HL-60/S4 treated with phorbol 12-myristate 13-acetate at 8.2 ng/mL for 4 days and 3 days (cell line): ENCODE results near the gene PDZD7.

Source experiments
- in situ Hi-C: fragments of 300-500 bp; cut with MboI; formaldehyde crosslinking; loops from 2 replicates; pipeline ENCODE4 v1.15.0; 2022; ENCODE audit warnings: low sequenced_read_pairs

The PDZD7 gene

DNA sequence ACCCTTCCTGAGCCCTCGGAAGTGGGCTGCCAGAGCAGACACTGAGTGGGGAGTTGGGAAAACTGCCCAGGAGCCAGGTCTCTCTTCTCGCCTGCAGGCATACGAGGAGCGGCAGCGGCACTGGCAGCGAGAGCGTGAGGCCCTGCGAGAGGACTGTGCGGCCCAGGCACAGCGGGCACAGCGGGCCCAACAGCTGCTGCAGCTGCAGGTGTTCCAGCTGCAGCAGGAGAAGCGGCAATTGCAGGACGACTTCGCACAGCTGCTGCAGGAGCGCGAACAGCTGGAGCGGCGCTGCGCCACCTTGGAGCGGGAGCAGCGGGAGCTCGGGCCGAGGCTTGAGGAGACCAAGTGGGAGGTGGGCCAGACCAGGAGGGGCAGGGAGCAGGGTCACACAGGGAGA lies 25.6 kb downstream of the PDZD7 start:
- in situ Hi-C loops = no loop called here

DNA sequence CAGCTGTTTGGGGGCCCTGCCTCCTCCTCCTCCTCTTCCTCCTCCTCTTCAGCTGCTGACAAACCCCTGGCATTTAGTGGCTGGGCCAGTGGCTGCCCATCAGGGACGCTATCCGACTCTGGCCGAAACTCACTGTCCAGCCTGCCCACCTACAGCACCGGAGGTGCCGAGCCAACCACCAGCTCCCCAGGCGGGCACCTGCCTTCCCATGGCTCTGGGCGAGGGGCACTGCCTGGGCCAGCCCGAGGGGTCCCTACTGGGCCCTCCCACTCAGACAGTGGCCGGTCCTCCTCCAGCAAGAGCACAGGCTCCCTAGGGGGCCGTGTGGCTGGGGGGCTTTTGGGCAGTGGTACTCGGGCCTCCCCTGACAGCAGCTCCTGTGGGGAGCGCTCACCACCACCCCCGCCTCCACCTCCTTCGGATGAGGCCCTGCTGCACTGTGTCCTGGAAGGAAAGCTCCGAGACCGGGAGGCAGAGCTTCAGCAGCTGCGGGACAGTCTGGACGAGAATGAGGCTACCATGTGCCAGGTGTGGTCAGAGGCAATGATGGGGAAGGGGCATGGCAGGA lies 27.2 kb downstream of the PDZD7 start:
- in situ Hi-C loops = no loop called here

DNA sequence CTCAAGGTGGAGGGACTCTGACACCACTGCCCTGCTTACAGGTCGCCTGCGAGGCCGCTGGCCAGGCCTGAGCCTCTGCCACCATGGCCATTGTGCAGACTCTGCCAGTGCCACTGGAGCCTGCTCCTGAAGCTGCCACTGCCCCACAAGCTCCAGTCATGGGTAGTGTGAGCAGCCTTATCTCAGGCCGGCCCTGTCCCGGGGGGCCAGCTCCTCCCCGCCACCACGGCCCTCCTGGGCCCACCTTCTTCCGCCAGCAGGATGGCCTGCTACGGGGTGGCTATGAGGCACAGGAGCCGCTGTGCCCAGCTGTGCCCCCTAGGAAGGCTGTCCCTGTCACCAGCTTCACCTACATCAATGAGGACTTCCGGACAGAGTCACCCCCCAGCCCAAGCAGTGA lies 28.5 kb downstream of the PDZD7 start:
- in situ Hi-C loops = no loop called here

DNA sequence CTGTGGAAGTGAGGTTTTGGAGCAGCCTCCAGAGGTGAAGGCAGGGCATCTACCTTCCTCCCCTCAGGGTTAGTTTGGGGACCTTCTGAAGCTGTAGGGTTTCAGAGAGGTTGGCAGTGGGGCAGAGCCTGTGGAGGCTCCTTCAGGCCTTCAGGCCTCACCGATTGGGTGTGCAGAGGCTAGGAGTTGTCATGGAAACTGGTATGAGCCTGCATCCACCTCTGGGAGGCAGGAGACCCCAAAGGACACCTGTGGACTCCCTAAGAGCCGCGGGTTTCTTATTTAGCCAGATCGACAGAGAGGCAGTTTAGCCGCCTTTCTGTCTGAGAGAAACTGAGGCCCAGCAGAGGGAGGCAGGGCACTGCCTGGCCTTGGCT lies 29.3 kb downstream of the PDZD7 start:
- in situ Hi-C loops = no loop called here

DNA sequence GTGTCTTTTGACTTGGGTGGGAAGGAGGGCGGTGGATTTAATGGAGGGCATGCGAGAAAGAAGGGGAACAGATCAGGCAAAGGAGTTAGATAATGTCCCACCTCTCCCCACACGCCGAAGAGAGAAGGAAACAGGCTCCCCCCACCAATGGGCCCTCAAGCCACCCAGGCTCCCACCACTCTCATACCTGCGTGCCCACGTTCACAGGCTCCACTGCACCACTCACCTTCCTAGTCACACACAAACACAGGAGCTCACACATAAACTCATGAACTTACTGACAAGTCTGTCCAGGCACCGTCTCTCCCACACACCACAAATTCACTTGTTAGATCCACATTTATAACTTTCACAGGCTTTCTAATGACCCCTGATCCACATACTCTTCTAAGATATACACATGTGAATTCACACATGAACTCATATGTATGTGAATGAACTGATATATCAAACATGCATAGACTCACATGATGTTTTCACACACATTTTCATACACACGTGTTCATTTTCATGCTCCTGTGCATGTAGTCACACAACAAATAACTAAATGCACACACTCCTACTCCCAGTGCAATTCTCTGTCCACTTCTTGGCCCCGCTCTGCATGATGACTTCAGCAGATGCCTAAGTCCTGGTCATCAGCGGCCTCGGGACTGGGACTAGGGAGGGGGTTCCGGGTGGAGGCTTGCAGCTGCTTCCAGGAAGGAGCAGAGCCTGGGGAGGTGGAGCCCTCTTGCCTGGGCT lies 29.8 kb downstream of the PDZD7 start:
- in situ Hi-C loops = no loop called here

DNA sequence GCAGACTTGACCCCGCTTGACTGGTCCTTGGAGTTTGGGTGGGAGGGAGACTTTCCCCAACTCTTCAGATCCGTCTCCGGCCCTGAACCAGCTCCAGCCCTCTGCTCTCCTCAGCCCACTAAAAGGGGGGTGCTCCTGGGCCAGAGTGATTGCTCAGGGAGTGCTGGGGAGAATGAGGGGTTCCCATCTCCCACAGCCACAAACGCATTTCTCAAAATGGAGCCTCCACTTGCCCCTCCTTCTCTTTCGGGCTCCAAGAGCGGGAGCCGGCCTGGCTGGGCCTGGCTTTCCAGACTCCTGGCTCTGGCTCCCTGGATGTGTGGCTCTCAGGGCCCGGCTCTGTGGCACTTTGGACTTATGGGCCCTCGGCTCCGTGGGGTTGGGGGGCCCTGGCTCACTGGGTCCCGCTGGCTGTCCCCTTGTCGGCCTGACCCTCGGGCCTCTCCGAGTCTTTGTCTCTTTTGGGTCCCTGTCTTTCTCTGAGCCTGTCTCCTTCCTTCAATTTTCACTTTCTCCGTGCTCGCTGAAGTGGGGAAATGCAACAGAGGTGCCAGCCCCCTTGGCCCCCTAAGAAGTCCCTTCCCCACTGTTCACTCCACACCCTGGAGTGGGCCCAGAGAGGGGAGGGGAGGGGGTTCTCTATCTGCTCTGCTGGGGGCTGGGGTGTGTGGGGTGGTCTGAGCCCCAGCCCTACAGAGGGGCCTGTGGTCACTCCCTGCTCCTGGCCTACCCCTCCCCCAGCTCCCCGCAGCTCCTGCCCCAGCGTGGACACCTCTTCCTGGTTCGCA lies 30.6 kb downstream of the PDZD7 start:
- in situ Hi-C loops = no loop called here

DNA sequence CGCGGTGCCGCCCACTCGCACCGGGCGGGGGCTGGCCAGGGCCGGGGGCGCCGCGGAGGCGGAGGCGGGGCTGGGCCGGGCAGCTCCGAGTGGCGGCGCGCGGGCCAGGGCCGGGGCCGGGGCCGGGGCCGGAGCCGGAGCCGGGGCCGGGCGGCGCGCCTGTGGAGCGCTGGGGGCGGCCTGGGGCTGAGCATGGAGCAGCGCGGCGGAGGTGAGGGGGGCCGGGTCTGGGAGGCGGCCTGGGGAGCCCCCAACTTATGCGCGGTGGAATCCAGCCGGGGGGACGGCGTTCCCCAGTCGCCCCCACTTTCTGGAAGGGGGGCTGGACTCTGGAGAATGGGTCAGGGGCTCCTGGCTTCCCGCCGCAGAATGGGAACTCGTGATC lies 31.2 kb downstream of the PDZD7 start, which contains the start of gene LZTS2:
Gene LZTS2, plus strand, starts transcription at position 67 of the 385 bp plus-strand sequence. CDS start 2,731 bp downstream, outside the sequence.
- in situ Hi-C loops = no loop called here

DNA sequence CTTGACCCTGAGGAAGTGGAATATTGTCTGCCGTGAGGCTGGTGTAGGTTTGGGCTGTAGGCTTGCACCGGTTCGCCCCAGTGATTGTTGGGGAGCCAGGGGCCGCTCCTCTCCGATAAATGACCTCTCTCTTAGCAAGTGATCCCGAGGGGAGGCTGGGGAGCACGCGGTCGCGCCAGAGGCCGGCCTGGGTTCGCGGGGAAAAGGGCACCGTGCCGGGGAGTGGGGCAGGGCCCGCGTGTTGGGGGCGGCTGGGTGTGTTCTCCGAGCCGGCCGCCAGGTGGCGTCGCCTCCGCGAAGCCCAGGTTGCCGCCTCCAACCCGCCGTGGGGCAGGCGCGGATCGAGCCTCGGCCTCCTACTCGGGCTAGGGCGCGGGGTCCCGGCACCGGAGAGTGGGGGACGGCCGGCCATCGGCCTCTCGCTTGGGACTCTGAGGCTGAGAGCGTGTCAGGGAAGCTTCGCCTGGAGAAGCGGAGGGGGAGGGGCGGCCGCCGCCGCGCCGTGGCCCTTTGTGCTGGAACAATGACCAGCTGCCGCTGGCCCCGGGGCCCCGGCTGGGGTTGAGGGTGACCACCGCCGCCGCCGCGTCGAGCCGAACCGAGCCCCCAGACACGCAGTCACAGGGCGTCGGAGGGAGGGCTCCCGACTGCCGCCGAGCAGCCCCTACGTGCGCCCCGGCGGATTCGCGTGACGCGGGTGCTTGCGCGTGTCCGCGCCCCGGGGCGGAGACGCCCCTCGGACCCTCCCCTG lies 31.8 kb downstream of the PDZD7 start:
- in situ Hi-C loops = no loop called here

DNA sequence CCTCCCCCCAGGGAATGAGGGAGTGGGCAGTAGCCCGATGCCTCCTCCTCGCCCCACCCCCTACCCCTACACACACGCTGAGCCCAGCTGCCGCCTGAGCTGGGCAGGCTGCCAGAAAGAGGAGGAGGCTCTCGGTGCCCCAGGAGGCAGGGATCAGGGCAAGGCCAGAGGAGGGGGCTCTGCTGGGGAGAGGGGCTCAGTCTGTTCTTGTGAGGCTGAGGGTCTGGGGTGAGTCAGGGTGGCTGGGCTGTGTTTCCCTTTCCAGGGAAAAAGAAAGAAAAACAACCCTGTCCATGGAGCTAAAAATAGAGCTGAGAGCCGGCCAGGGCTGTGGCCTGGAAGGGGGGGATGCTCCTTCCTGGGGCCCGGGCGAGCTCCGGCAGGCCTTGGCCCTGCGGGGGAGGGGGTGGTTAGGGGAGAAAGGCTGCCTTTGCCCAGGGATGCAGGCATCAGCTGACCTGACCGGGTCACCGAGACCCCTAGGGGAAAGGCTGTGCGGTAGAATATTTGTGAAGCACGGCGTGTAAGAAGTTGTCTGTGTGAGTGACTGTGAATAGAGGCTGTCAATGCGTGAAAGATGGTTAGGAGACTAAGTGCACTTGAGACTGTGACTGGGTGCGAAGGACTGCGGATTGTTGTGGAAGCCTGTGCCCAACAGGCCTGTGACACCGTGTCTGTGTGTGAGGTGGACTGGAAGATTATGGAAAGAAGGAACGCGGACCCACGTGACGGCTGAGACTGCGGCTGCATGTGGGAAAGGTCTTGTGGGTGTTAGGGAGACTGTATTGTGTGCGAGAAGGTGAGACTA lies 32.5 kb downstream of the PDZD7 start:
- in situ Hi-C loops = no loop called here

DNA sequence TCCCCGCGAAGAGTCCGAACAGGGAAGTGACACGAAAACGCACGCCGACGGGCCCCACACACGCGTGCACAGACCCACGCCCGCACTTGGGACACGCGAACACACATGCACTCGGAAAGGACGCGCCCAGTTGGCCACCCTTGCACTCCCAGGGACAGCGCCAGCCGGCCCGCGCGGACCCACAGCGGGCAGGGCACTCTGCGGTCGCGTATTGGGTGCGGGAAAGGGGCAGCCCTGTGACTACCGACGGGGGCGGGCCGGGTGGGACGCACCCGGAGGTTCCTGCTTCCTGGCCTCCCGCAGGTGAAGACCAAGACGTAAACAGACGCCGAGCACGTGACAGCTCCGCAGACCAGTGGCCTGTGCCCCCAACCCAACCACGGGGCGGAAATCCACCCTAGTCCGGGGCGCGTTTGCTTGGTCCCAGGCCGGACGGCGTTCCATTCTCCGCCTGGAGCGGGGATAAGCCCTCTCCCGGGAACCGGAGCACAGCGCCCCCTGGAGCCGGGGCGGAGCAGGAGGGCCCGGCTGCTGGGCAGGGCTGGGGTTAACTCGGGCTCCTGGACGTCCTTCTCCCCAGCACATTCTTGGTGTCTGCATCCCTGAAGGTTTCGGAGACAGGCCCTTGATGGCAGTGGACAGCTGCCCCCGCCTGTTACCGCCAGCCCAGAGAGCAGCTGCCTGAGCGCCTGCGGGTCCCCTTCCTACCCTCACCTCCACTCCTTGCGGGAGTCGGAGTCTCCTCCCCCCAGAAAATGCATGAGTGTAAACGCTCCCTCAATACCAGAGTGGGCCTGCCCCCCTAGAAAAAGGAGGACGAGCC lies 33.4 kb downstream of the PDZD7 start:
- in situ Hi-C loops = no loop called here

DNA sequence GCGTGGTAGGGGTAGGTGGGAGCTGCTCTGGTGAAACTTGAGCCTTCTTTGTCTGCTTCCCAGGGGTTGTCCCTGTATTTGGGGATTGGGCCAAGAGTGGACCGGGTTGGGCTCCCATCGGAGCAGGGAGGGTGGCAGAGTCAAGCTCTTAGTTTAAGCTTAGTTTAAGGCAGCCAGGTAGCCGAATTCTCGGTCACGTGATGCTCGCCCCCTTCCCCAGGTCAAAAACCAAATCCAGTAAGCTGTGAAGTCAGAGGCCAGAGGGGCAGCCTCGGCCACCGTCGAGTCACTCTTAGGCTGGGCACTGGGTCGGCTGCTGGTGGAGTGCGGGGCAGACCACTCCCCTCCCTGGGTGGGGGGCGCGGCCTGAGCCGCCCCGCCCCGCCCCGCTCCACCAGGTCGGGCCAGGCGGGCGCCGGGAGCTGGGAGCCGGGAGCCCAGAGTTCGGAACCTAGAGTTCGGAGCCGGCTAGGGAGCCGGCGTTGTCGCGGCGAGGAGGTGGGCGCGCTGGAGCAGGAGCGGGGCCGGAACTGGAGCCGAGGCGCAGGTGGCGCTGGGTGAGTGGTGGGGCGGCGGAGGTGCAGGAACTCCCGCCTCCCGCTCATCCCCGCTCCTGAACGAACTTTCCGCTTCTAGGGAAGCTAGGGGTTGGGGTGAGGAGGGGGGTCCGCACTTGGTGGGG lies 34.1 kb downstream of the PDZD7 start:
- in situ Hi-C loops = no loop called here

DNA sequence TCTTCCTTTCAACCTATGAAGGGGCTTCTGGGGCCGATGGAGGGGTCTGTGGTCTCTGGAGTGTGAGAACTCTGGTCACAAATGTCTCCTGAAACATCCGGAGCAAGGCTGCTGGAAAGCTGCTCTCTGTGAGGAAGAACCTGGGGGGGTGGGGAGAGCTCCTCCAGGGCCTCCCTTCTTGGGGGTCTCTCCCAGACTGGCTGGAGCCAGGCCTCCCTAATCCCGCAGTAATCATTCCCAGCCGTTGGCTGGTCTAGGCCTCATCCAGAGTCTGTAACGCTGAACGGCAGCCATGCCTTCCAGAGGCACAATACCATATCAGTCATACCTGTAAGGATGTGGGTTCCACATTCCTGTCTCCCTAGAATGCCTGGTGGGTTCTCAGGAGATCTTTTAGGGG lies 35.7 kb downstream of the PDZD7 start:
- in situ Hi-C loops = no loop called here

DNA sequence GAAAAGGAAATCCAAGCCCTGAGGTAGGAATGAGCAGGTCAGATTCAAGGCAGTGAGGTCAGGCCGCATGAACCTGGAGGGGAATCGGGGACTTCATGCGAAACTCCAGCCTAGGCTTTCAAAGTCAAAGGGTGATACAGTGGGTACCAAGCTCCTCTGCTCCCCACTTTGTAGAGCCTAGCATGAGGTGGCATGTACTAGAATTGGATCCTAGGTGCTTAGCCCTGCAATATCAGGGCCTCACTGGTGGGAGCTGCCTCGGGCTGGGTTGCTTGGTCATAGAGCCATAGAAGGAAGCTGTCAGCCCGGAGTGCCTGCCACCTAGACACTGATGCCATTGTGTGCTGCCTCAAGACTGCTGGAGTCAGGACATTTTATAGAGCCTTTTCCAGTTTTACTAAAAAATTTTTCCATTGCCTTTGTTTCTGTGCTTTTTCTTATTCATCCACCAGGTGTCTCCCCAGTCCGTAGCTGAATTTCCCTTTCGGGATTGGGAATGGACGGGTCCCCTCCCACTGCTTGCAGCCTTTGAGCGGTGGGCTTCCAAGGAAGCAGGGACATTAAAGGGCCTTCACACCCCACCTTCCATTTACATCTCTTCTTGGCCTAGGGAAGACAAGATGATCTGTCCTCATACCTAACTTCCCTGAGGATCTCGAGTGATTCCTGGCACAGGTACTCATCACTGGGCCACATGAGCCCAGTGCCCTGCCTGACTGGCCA lies 36.8 kb downstream of the PDZD7 start:
- in situ Hi-C loops = no loop called here

DNA sequence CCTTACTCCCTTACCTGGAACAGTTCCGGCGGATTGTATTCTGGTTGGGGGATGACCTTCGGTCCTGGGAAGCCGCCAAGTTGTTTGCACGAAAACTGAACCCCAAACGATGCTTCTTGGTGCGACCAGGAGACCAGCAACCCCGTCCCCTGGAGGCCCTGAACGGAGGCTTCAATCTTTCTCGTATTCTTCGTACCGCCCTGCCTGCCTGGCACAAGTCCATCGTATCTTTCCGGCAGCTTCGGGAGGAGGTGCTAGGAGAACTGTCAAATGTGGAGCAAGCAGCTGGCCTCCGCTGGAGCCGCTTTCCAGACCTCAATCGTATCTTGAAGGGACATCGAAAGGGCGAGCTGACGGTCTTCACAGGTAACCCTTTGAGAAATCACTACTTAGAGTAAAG lies 41.8 kb downstream of the PDZD7 start:
- in situ Hi-C loops = no loop called here

DNA sequence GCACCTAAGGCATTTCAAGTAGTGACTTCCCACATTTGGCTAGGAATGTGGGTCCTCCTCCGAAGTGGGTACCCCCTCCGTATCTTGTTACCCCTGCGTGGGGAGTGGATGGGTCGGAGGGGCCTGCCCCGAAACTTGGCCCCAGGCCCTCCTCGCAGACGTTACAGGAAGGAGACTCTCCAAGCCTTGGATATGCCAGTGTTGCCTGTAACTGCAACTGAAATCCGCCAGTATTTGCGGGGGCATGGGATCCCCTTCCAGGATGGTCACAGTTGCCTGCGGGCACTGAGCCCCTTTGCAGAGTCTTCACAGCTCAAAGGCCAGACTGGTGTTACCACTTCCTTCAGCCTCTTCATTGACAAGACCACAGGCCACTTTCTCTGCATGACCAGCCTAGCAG lies 42.8 kb downstream of the PDZD7 start:
- in situ Hi-C loops = no loop called here

DNA sequence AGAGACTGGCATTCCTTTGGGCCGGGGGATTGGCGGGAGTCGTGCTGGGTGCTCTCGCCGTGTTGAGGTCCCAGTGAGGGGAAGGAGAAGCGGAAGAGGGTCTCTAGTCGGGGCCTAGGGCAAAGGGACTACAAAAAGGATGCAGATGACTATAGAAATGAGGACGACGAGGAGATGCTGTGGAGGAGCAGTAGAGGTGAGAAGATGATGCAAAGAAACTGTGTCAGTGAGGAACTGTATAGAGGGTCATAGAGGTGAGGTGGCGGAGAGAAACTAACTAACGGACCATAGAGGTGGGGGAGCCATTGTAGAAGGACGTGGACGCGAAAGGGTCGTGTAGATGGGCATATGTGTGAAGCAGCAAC lies 43.3 kb downstream of the PDZD7 start:
- in situ Hi-C loops = no loop called here

DNA sequence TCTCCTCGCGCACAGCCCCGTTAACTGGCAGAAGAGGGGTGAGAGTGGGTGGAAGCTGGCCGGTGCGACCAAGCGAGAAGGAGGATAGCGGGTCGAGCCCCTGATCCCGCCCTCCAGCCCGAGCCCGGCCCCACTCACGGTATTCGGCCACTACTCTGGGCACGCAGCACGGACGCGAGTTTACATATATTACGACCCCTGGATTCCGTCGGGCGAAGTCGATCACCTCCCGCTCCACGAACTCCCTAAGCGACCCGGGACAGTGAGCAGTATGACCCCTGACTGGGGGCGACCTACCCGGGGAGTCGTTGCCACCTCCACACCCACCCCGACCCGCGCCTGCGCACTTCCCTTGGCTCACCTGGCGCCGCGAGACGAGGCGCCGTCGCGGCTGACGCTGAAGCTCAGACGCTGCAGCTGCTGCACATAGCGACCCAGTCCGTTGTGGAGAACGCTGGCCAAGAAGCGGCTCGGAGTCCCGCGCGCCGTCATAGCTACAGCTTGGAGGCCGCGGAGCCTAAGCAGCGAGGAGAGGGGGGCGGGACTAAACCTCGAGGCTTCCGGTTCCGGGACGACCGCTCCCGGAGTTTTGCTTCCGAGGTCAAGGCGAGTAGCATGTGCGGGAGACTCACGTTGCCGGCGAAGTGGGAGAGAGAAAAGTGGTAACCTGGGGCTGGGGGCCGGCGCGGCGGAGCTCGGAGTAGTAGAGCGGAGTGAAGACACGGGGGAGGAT lies 43.8 kb downstream of the PDZD7 start, which contains the start of the genes MRPL43 and TWNK:
Gene MRPL43, minus strand, starts transcription at position 546 of the 733 bp plus-strand sequence. Its CDS starts 54 bp downstream, at position 492.
Gene TWNK, plus strand, starts transcription at position 592 of the 733 bp plus-strand sequence. CDS start 668 bp downstream, outside the sequence.
- in situ Hi-C loops = no loop called here

DNA sequence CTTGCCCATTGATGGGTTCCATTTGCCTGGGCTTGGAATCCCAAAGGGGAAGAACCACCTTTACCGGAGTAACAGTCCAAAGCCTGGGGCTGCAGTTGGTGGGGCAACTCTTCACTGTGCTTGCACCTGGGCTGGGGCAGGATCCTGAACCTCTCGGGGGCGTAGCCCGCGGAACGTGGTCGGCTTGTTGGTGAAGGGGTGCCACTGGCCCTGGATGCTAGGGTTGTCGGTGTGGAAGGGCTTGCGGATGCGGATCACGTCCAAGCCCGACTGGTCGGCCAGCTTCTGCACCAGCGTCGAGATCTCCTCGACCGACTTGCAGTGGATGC lies 44.3 kb downstream of the PDZD7 start:
- in situ Hi-C loops = no loop called here
